HG03097 (cell line): ENCODE data around the gene CCDC83.
"Not testable (repeated sequence)": the region's sequence is repeated elsewhere in the genome, so short reads cannot be mapped to it uniquely, and the experiment has no call there.

Experiments used
- ATAC-seq: cut with Tn5 transposase; IDR thresholded peaks from one replicate; pipeline ENCODE4 v1.9.1; 2021; ENCODE audit not compliant: unreplicated experiment, low FRiP score

CCDC83 gene

GRCh38 chr11:85835263-85835662 lies 19.9 kb upstream of the CCDC83 start:
- ATAC-seq, result no peak

- ATAC-seq, result no peak
Measured at GRCh38 chr11:85835729-85836128, 19.5 kb upstream of the CCDC83 start.

DNA sequence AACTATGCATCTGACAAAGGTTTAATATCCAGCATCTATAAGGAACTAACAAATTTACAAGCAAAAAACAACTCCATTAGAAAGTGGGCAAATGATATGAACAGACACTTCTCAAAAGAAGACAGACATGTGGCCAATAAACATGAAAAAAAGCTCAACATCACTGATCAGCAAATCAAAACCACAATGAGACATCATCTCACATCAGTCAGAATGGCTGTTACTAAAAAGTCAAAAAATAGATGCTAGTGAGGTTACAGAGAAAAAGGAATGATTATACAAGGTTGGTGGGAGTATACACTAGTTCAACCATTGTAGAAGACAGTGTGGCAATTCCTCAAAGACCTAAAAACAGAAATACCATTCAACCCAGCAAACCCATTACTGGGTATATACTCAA lies 14.3 kb upstream of the CCDC83 start:
- ATAC-seq, result not testable (repeated sequence)

DNA sequence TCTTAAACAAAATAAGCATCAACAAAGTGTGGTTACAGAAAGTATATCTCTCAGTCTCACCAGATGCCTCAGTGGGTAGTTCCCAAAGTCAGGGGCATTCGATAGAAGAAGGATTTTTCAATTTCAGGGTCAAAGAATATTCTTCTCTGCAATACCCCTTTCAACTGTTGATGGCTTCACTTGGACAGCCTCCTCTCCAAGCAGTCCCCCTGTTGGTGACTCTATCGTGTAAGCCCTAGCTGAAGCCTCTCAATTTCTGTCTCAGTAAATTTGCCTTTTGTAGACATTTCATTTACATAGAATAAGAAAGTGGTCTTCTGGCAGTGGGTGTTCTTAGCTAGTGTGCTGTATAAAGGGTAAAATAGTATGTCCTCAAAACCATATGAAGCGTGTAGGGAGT lies 11.3 kb upstream of the CCDC83 start:
- no peak for ATAC-seq

- ATAC-seq, result no peak
Measured at GRCh38 chr11:85844439-85845123, 10.6 kb upstream of the CCDC83 start.

- ATAC-seq, result no peak
Measured at GRCh38 chr11:85845124-85845631, 10.0 kb upstream of the CCDC83 start.

- no peak for ATAC-seq
Measured at GRCh38 chr11:85847436-85847835, 7.7 kb upstream of the CCDC83 start.

DNA sequence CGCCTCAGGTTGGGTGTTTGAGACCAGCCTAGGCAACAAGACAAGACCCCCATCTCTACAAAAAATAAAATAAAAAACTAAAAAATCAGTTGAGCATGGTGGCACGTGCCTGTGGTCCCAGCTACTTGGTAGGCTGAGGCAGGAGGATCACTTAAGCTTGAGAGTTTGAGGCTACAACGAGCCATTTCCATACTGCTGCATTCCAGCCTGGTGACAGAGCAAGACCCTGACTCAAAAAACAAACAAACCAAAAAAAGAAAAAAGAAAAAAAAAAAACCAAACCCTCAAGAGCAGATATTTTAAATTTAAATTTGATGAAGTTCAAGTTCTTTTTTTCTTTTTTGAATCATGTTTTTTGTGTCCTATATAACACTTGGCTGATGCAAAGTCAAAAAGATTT lies 7.2 kb upstream of the CCDC83 start:
- ATAC-seq, result no peak

GRCh38 chr11:85848556-85848955 lies 6.6 kb upstream of the CCDC83 start:
- ATAC-seq, result no peak

- ATAC-seq, result not testable (repeated sequence)
Measured at GRCh38 chr11:85852754-85853153, 2.4 kb upstream of the CCDC83 start.

- ATAC-seq, result not testable (repeated sequence)
Measured at GRCh38 chr11:85853541-85853940, 1.6 kb upstream of the CCDC83 start.

- no peak for ATAC-seq
Measured at GRCh38 chr11:85854212-85854556, 999 bp upstream of the CCDC83 start.

GRCh38 chr11:85854557-85855340 lies 434 bp upstream of the CCDC83 start:
- peak; percentile 100 for ATAC-seq

DNA sequence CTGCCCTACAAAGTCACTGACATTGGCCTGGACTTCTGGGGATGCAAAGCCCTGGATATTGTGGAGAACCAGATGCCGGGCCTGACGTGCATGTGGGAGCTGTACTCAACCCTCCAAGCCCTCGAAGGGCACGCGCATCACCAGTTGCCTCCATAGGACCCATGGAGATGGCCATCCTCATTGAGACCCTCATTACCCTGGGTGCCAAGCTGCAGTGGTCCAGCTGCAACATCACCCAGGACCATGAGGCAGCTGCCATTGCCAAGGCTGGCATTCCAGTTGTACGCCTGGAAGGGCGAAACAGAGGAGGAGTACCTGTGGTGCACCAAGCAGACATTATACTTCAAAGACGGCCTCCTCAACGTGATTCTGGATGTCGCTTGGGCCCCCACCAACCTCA lies 1.9 kb downstream of the CCDC83 start:
- no peak for ATAC-seq

GRCh38 chr11:85859541-85859940 lies 4.4 kb downstream of the CCDC83 start:
- not testable (repeated sequence) for ATAC-seq

DNA sequence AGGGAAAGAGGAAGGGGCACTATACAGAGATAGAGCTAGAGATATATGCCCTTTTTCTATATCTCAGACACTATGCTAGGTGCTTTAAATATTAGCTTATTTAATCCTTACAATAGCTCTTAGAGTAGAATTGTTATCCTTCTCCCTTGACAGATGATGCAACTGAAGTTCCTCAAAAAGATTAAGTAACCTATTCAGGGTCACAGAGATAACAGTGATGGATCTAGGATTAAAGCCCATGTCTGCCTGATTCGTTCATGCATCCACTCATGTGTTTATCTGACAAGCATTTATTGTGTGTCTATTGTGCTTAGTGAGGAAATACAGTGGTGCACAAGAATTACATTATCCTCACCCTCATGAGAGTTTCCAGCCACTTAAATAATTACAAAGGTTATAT lies 8.7 kb downstream of the CCDC83 start:
- ATAC-seq, result no peak

GRCh38 chr11:85866137-85866827 lies 11.1 kb downstream of the CCDC83 start:
- ATAC-seq, result no peak

DNA sequence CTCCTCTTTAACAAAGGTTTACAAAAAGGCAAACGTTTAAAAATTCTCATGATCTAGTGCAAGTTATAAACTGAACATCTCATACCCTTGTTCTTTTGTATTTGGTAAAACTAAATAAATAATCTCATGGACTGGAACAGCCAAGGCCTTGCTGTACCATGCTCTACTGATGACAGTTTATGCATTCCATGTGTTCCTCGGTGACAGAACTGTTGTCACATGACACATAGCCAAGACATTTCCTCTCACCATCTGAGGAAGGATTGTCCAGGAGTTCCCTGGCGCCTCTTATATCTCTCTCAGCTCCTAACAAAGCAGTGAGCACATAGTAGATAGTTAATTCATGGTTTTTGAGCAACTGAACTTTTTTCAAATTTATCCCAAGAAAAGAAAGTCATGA lies 12.6 kb downstream of the CCDC83 start:
- ATAC-seq, result no peak

DNA sequence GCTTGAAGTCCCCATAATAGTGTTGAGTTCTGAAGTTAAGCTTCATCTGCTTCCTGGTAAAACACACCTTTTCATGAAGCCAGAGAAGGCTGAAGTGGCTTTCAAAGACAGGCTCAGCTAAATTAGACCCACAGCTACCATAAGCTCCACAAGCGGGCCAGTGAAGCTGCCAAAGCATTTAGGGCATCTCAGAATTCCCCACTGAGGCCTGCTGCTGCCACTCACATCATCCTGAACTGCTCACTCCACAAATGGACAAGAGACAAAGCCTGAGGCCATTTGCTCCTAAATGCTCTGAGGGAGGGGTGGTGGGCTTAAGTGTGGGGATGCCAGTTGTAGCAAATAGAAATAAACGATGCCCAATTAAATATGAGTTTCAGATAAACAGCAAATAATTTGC lies 14.6 kb downstream of the CCDC83 start:
- ATAC-seq, result no peak

DNA sequence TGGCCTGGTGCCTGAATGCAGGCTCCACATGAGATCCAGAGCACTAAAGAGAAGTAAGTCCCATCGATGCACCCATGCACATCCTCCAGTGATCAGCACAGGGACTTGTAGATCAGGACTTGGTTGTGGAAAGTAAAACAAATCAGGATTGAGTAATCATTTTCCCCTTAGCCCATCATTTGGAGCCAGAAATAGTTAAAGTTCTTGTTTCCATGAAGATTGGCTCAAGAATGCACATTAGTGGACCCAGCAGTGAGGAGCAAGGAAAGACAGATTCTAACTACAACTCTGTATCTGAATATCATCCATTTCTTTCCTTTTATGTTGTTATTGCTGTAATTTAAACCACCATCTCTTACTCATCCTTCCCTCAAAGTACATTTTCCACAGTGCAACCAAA lies 19.1 kb downstream of the CCDC83 start:
- ATAC-seq, result no peak

DNA sequence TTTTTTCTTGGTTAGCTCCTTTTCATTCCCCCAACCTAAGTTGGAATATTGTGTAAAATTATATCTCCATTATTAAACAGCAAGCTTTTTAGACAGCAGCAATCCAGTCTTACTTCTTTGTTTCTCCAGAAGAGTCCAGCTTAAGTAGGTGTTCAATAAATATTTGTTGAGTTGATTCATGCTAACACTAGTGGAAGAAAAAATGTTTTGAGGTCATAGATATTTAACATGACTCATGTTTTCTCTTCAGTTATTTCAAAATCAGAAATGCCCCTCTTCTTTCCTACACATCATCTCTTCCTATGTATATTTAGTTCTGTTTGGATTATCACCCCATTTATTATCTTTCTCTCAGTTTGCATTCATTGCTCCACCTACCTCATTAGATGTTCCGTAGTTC lies 20.3 kb downstream of the CCDC83 start:
- ATAC-seq, result no peak
